ENCODE results near the gene FRAS1. TPM values are rescaled to one million over a fixed set of nuclear protein-coding genes. Genes with fewer than 3 reads are reported as not detected.

Gene FRAS1
- total and polyA plus RNA-seq, 9 of the 15 experiments (the other 6 are each of a cell fraction or from before 2014, with no cell fraction given) = under 0.01 to 0.11 (median 0.04) TPM; not detected in 2

GRCh38 chr4:78418406-78418805 is 361.3 kb downstream of the FRAS1 start:
- no peaks in the 10 kb centered on the region for H3K9me1 ChIP-seq (ENCODE audit: control insufficient read depth, insufficient read depth, low read length)
- FAIRE-seq = no peak
- no peaks in the 10 kb centered on the region for H3K79me2 ChIP-seq (ENCODE audit: control insufficient read depth, insufficient read depth, low read length)
- in situ Hi-C loops (cut with MboI) (no loop called here), intact Hi-C loops (cut with micrococcal nuclease) (loop anchor here (10.0 kb wide), 1 partner anchor 96 kb away; no protein-coding TSS in a partner anchor)
- no peak overlapping the region for H3K9ac ChIP-seq (ENCODE audit: insufficient read depth in 1 of 2, low read depth in 2 of 2, low read length in 2 of 2)
- no peaks in the 10 kb centered on the region for H4K20me1 ChIP-seq (replicated peaks; ENCODE audit: control insufficient read depth, insufficient read depth, low read length)
- no peak for ATAC-seq
- no peak overlapping the region for H2AFZ ChIP-seq (ENCODE audit: low read depth, low read length)
- no TSS peak for BruUV-seq (replicated peaks)
- H3K27ac ChIP-seq (ENCODE audit: extremely low read depth, low read depth, low read length) = no peak overlapping the region
- ChIA-PET POLR2A (interaction anchor here (0.6 kb wide), 1 partner anchor 26 kb away, joined by 4 read pairs; no protein-coding TSS in a partner anchor), CTCF (ENCODE audit: low intra/inter-chr PET ratio) (no interaction called here)
- H3K4me1 ChIP-seq (replicated peaks in 1 of 2; ENCODE audit: control insufficient read depth in 2 of 2, insufficient read depth in 2 of 2, low read length in 2 of 2) = no peaks in the 10 kb centered on the region
- WGBS (ENCODE audit: insufficient coverage, low coverage, missing lambda C conversion rate) = 2% methylated on average over 6 of the region's 6 CpGs
- no peak for DNase-seq (ENCODE audit: extremely low read depth in 1 of 4, low spot score in 3 of 4)
- H3K4me3 ChIP-seq = no peak overlapping the region
- no peak overlapping the region for H3K4me2 ChIP-seq (ENCODE audit: insufficient read depth, low read length)
- H3K9me3 ChIP-seq (replicated peaks; ENCODE audit: control insufficient read depth, insufficient read depth, low read depth, low read length) = no peaks in the 10 kb centered on the region
- H3K36me3 ChIP-seq (ENCODE audit: control insufficient read depth, insufficient read depth, low read length) = no peaks in the 10 kb centered on the region
- TF ChIP-seq MXD1 (CRISPR knock-in tag; IDR thresholded peaks at IDR 0.05; ENCODE audit: borderline replicate concordance, poor library complexity, severe bottlenecking) = no peak
- no peak for TF ChIP-seq TARDBP (IDR thresholded peaks at IDR 0.05)
- TF ChIP-seq RBM39 (optimal IDR thresholded peaks at IDR 0.05; ENCODE audit: low read depth, low read length) = no peak
- no peak for TF ChIP-seq MTA2 (IDR thresholded peaks at IDR 0.05; ENCODE audit: low read depth)
- TF ChIP-seq UBTF (IDR thresholded peaks at IDR 0.05; ENCODE audit: borderline replicate concordance in 1 of 2, low read depth in 2 of 2, low read length in 2 of 2) = no peak
- TF ChIP-seq ATF1 (CRISPR knock-in tag; IDR thresholded peaks at IDR 0.05) = no peak
- TF ChIP-seq ATF1 (tag; IDR thresholded peaks at IDR 0.05) = no peak
- no peak for TF ChIP-seq ADNP (tag; IDR thresholded peaks at IDR 0.05)
- no peak for TF ChIP-seq FOXA3 (CRISPR knock-in tag; conservative IDR thresholded peaks at IDR 0.05 in 1 of 2, IDR thresholded peaks at IDR 0.05 in 1 of 2)
- TF ChIP-seq NR3C1 (CRISPR knock-in tag; IDR thresholded peaks at IDR 0.05) = no peak
- TF ChIP-seq BDP1 (IDR thresholded peaks at IDR 0.05; ENCODE audit: insufficient read depth, insufficient read length) = no peak
- TF ChIP-seq CEBPZ (IDR thresholded peaks at IDR 0.05; ENCODE audit: borderline replicate concordance, low read depth, low read length) = no peak
- TF ChIP-seq COPS2 (conservative IDR thresholded peaks at IDR 0.05) = no peak
- no peak for TF ChIP-seq NFE2 (IDR thresholded peaks at IDR 0.05; ENCODE audit: low read depth)
- no peak for TF ChIP-seq MAFK (IDR thresholded peaks at IDR 0.05; ENCODE audit: low read length)
- no peak for TF ChIP-seq CC2D1A (IDR thresholded peaks at IDR 0.05)
- peaks cover 5 to 9% of the 10 kb centered on the region in 2 experiments; a peak in 4 of 5 replicates for H3K27me3 ChIP-seq (ENCODE audit: control insufficient read depth in 2 of 2, insufficient read depth in 2 of 2, low read length in 2 of 2)
